GM21367 (cell line): ENCODE data around the gene GBP2.
A peak's percentile ranks its signal among the peaks of the same experiment; 100 is the strongest.
"Not testable (repeated sequence)": the region's sequence is repeated elsewhere in the genome, so short reads cannot be mapped to it uniquely, and the experiment has no call there.

Experiments
- ATAC-seq: cut with Tn5 transposase; IDR thresholded peaks from one replicate; pipeline ENCODE4 v1.9.1; 2021; ENCODE audit not compliant: unreplicated experiment

Gene GBP2

GRCh38 chr1:89128003-89128458, 2.1 kb upstream of the GBP2 start:
- ATAC-seq, result not testable (repeated sequence)

- not testable (repeated sequence) for ATAC-seq
Measured at GRCh38 chr1:89126602-89127565, 970 bp upstream of the GBP2 start.

- ATAC-seq, result peak; percentile 3
Measured at GRCh38 chr1:89125240-89125912, 538 bp downstream of the GBP2 start.

DNA sequence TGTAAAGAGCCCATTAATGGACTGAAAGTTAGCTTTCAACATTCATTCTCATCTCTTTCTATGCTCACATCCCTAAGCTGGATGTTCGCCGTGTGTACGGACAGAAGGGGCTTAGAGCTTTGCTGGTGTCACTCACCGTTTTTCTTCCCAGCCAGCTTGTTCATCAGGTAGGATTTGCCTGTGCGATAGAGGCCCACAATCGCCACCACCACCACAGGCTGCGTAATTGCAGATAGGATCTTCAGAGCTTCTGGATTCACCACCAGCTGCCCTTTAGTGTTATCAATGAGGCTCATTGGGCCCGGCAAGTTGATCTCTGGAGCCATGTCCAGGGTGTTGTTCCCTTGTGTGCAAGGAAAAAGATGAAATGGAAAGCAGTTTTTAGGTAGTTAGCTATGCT, 4.3 kb downstream of the GBP2 start:
- ATAC-seq, result no peak

DNA sequence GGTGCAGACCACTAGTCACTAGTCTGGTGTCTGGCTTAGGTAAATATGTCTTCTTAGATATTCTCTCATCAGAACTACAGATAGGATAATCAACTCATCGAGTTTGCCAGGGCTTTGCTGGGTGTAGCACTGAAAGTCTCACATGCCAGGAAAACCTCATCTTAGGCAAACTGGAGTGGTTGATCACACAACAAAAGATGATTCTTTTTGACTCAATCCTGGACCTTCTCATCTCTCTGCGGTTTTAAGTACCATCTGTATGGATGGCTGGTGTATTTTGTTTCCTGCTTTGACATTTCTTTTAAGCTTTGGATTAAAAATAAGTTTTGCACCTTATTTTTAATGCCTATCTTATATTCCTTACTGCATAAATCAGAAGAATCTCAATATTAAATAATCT, 11.3 kb downstream of the GBP2 start:
- ATAC-seq, result no peak

DNA sequence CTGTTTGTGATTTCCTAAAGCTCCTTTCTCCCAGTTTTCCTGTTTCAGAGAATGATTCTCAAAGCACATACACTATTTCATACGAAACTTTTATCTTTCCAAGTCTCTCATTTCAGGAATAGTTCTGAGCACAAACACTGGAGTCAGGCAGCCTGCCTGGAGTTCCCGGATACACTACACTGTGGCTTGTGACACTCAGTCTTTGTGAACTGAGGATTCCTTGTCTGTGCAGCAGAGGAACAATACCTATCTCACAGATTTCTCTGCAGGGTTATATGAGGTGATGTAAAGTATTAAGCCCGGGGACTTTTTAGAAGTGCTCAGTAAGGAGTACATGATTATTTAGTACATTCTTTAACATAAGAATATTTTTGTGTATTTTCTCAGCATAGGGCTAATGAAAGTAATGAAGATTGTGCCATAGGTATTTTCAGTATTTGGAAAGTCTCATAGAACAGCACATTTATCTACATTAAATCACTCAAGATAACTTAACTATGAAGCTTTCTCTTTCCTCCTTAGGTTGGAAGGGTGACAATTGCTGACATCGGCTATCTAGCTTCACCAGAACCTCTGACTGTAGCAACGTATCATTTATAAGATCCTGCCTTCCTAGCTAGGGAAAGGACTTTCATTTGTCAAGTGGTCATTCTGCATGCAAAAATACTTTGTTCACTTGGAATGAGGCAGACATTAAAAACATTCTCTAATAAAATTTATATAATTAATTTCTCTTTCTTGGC, 12.9 kb downstream of the GBP2 start:
- no peak for ATAC-seq

DNA sequence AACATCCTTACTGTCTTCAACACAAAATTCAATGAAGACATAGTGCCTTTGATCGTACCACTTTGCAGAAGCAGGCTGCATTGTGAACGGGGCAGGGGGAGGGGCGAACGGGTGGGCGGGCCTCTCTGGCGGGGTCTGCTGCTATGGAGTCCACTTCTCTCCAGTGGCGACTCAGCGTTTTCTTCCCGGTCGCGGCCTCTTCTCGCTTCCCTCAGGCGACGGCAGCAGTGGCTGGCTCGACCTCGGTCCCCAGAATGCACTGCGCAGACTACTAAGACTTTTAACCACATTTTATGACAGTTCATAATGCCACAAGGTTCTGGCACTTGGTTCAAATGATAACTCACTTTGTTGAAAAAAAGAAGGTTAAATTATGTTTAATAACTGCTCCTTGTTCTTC, 21.2 kb downstream of the GBP2 start:
- ATAC-seq, result no peak

- no peak for ATAC-seq
Measured at GRCh38 chr1:89104147-89104546, 21.8 kb downstream of the GBP2 start.

GRCh38 chr1:89102021-89102420, 23.9 kb downstream of the GBP2 start:
- ATAC-seq, result no peak

GRCh38 chr1:89100412-89100811, 25.5 kb downstream of the GBP2 start:
- no peak for ATAC-seq

DNA sequence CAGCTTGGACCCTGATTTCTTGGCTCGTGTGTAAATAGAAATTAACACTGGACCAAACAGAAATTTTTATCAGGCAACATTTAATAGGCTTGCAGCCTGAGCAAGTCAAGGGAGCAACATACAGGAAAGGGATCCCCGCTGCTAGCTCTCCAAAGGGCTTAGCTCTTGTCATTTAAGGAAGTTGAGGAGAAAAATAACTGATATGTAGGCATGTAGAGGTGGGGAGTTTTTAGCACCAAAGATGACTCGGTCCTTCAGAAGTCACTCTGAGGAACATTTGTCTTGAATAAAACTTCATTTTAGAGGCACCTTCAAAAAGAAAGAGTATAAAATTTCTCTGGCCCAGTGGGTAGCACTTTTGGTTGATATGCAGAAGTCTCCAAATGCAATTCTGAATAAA, 27.1 kb downstream of the GBP2 start:
- ATAC-seq, result no peak

- ATAC-seq, result no peak
Measured at GRCh38 chr1:89095737-89096136, 30.2 kb downstream of the GBP2 start.

- ATAC-seq, result no peak
Measured at GRCh38 chr1:89089962-89090361, 36.0 kb downstream of the GBP2 start.

DNA sequence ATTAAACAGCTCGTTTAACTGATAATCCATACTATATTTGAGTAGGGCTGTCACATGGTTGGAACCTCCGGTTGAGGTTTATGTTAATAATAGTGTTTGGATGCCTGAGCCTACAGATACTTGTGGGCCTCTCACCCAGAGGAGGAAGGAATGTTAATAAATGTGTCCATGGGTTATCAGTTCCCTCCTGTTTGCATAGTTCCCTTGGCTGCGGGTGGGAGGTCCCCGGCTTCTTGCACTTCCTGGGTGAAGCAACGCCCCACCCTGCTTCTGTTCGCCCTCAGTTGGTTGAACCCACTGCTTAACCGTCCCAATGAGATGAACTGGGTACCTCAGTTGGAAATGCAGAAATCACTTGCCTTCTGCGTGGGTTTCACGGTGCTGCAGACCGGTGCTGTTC, 37.3 kb downstream of the GBP2 start:
- no peak for ATAC-seq

GRCh38 chr1:89087241-89087640, 38.7 kb downstream of the GBP2 start:
- no peak for ATAC-seq

- ATAC-seq, result no peak
Measured at GRCh38 chr1:89085781-89086180, 40.1 kb downstream of the GBP2 start.

GRCh38 chr1:89081005-89081404, 44.9 kb downstream of the GBP2 start:
- peak; percentile 57 for ATAC-seq

DNA sequence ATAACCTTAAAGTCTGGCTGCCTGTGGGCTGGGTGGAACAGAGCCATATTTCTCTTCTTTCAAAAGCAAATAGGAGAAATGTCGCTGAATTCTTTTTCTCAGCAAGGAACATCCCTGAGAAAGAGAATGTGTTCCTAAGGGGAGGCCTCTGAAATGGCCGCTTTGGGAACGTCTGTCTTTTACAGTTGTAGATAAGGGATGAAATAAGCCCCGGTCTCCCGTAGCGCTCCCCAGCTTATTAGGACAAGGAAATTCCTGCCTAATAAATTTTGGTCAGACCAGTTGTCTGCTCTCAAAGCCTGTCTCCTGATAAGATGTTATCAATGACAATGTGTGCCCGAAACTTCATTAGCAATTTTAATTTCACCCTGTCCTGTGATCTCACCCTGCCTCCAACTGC, 45.8 kb downstream of the GBP2 start:
- ATAC-seq, result not testable (repeated sequence)

DNA sequence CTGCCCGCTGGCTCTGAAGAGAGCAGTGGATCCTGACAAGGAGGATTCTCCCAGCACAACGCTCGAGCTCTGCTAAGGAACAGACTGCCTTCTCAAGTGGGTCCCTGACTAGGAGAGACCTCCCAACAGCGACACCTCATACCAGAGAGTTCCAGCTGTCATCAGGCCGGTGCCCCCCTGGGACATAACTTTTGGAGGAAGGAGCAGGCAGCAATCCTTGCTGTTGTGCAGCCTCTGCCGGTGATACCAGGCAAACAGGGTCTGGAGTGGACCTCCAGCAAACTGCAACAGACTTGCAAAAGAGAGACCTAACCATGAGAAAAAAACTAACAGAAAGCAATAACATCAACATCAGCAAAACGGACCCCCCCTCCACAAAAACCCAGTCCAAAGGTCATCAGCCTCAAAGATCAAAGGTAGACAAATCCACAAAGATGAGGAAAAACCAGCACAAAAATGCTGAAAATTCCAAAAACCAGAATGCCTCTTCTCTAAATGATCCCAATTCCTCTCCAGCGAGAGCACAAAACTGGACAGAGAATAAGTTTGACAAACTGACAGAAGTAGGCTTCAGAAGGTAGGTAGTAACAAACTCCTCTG, 53.3 kb downstream of the GBP2 start:
- not testable (repeated sequence) for ATAC-seq

DNA sequence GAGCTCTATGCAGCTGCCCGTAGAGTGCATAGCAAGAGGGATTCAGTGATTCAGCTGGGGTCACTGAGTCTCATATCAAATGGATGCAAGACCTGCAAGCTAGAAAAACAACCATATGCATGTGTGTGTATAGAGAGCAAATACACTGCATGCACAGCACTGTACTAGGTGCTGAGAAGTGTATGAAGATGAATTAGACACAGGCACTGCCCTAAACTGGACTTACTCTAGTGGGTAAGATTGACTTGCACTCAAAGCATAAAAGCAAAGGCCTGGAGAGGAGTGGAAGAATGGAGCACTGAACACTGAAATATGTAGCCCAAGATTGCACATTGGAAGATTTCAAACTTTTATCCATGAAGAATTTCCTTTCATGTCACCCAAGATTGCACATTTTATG, 55.4 kb downstream of the GBP2 start:
- no peak for ATAC-seq

DNA sequence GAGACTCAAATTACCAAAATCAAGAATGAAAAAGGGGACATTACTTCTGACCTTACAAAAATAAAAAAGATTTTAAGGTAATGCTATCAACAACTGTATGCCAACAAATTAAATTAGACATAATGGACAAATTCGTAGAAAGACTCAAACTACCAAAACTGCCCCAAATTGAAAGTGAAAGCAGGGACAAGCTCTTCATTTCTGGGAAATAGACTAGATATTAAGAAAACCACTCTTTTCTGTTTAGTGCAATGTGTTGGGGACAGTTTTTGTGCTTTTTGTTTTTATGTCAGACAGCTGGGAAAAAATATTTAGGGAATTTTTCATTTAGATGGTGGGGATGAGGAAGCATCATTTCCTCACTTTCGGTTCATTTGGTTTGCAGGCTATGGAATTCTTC, 56.0 kb downstream of the GBP2 start:
- ATAC-seq, result no peak
